Astrocyte of the spinal cord (primary cell): ENCODE data around the gene CBLIF.
"Not testable (repeated sequence)": the region's sequence is repeated elsewhere in the genome, so short reads cannot be mapped to it uniquely, and the experiment has no call there.

Experiments
- DNase-seq: peaks from one replicate; pipeline ENCODE4 v3.0.0; 2011; ENCODE audit warnings: low read depth, low spot score
- H3K4me3 ChIP-seq: 2 replicates; pipeline ENCODE4 v1.5.1; 2011; ENCODE audit warnings: low read depth, mild to moderate bottlenecking, low read length, moderate library complexity
- in situ Hi-C: cut with HindIII; loops from 2 replicates; pipeline ENCODE4 v1.10.0; 2017; ENCODE audit warnings: low sequenced_read_pairs
- TF ChIP-seq, protein P1 (sequence below): IDR thresholded peaks from 2 replicates; pipeline ENCODE4 v1.5.1; 2012; ENCODE audit warnings: low read depth, mild to moderate bottlenecking, low read length, inconsistent platforms

CBLIF gene

GRCh38 chr11:59791639-59792038 is 53.7 kb downstream of the CBLIF start:
- DNase-seq, result no peak

GRCh38 chr11:59787816-59788215 is 57.5 kb downstream of the CBLIF start:
- peak; percentile 48 for DNase-seq
- in situ Hi-C loops, result no loop called here
- H3K4me3 ChIP-seq, result no peak overlapping the region
- TF ChIP-seq, protein P1, sequence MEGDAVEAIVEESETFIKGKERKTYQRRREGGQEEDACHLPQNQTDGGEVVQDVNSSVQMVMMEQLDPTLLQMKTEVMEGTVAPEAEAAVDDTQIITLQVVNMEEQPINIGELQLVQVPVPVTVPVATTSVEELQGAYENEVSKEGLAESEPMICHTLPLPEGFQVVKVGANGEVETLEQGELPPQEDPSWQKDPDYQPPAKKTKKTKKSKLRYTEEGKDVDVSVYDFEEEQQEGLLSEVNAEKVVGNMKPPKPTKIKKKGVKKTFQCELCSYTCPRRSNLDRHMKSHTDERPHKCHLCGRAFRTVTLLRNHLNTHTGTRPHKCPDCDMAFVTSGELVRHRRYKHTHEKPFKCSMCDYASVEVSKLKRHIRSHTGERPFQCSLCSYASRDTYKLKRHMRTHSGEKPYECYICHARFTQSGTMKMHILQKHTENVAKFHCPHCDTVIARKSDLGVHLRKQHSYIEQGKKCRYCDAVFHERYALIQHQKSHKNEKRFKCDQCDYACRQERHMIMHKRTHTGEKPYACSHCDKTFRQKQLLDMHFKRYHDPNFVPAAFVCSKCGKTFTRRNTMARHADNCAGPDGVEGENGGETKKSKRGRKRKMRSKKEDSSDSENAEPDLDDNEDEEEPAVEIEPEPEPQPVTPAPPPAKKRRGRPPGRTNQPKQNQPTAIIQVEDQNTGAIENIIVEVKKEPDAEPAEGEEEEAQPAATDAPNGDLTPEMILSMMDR, result no peak

More at GRCh38 chr11:59791639-59792038, 53.7 kb downstream of the CBLIF start:
- in situ Hi-C loops, result no loop called here
- H3K4me3 ChIP-seq, result no peak overlapping the region
- TF ChIP-seq, protein P1, result no peak

DNA sequence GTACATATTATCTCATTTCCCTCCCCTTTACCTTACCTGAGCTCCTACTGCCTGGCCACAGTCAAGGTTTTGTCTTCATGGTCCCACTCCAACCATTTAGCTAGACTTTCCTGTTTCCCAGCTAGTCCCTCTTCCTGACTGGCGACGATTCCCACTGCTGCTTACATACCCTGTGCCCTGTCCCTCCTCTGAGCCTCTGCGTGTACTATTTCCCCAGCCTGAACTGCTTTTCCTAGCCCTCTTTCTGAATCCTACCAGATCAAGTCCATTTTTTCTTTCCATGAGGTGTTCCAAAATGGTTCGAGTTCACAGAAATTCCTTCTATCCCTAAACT is 58.1 kb downstream of the CBLIF start:
- in situ Hi-C loops, result no loop called here
- H3K4me3 ChIP-seq, result no peak overlapping the region
- DNase-seq, result no peak
- TF ChIP-seq, protein P1, result no peak

DNA sequence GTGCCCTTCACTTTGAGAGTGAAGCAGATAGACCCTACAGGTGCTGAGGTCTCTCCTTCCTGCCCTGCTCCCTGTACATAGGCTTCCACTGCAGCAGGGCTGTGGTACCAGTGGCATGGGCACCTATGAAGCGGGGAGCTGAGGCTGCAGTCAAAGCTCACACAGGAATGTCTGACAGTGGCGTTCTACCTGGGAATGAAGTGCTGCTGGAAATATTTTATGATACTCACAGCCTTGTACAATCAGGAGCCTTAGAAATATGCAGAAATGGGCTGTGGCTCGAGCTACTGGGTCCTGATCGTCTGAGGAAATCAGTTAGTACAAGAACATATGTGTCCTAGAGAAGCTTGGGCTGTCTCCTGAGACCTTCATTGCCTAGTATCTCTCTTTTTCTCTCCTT is 59.5 kb downstream of the CBLIF start:
- in situ Hi-C loops, result no loop called here
- no peak for DNase-seq
- TF ChIP-seq, protein P1, result no peak
- no peak overlapping the region for H3K4me3 ChIP-seq

DNA sequence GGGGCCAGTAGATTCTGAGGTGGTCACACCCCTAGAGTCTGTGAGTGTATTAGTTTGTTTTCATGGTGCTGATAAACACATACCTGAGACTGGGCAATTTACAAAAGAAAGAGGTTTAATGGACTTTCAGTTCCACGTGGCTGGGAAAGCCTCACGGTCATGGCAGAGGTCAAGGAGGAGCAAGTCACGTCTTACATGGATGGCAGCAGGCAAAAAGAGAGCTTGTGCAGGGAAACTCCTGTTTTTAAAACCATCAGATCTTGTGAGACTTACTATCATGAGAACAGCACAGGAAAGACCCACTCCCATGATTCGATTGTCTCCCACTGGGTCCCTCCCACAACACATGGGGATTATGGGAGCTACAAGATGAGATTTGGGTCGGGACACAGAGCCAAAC is 60.9 kb downstream of the CBLIF start:
- DNase-seq, H3K4me3 ChIP-seq, in situ Hi-C loops: not testable (repeated sequence)

DNA sequence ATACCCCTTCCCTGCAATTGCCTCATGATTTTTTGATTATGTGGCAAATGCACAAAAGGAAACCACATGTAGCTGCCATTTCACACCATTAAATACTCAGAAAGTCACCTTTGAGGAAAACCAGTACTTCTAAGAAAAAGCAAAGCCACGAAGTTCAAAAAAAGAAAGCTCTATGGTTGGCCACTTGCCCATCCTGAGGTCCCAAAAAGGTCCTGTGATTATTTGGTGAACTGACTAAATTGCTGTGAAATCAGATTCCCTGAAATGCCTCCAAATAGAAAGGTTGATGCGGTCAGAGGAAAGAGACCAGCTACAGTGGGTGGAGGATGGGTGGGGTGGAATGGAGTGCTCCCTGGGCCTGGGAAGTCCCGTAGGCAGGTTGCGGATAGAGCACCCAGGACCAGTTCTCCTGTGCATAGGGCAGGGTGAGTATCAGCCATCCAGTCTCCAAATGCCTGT is 61.6 kb downstream of the CBLIF start:
- no peak for DNase-seq
- TF ChIP-seq, protein P1, result no peak
- in situ Hi-C loops, result no loop called here
- no peak overlapping the region for H3K4me3 ChIP-seq

DNA sequence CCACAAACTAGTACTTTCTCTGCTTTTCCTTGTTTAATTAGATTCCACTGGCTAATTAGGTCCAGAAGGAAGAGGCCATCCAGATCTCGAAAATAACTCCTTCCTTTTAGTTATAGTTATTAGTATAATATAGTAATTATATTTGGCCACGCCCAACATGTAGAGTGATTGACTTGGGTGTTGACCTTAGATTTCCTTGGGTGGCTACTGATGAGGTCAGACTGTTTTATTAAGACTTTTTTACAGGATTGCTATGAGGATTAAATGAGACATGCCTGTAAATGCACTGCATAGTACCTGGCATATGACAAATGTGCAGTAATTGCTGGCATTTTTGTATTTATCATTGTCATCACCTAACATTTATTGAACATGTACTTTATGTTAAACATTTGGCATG is 63.2 kb downstream of the CBLIF start:
- TF ChIP-seq, protein P1, result no peak
- in situ Hi-C loops, result no loop called here
- H3K4me3 ChIP-seq, result no peak overlapping the region
- no peak for DNase-seq
